Measurements from ENCODE around the gene PTGER3.

PTGER3 gene

GRCh38 chr1:71049951-71050598 is 2.5 kb upstream of the PTGER3 start:
- no peak for DNase-seq

- DNase-seq, result peak; percentile 58
Observed at GRCh38 chr1:71046891-71047634, 553 bp downstream of the PTGER3 start.

GRCh38 chr1:71045463-71046028 is 2.1 kb downstream of the PTGER3 start:
- DNase-seq, result no peak

- DNase-seq, result no peak
Observed at GRCh38 chr1:71044833-71045232, 2.8 kb downstream of the PTGER3 start.

- DNase-seq, result no peak
Observed at GRCh38 chr1:71043065-71043464, 4.6 kb downstream of the PTGER3 start.

GRCh38 chr1:71041806-71042205 is 5.8 kb downstream of the PTGER3 start:
- no peak for DNase-seq

- DNase-seq, result no peak
Observed at GRCh38 chr1:71039661-71040262, 7.9 kb downstream of the PTGER3 start.

GRCh38 chr1:71038942-71039341 is 8.7 kb downstream of the PTGER3 start:
- DNase-seq, result no peak

GRCh38 chr1:71037829-71038620 is 9.6 kb downstream of the PTGER3 start:
- no peak for DNase-seq

- DNase-seq, result no peak
Observed at GRCh38 chr1:71037066-71037465, 10.6 kb downstream of the PTGER3 start.

GRCh38 chr1:71033136-71033535 is 14.5 kb downstream of the PTGER3 start:
- DNase-seq, result no peak

GRCh38 chr1:71031426-71031825 is 16.2 kb downstream of the PTGER3 start:
- DNase-seq, result no peak

GRCh38 chr1:71030026-71030425 is 17.6 kb downstream of the PTGER3 start:
- DNase-seq, result no peak

- no peak for DNase-seq
Observed at GRCh38 chr1:71028981-71029380, 18.6 kb downstream of the PTGER3 start.

- DNase-seq, result no peak
Observed at GRCh38 chr1:71027991-71028390, 19.6 kb downstream of the PTGER3 start.

GRCh38 chr1:71026093-71026492 is 21.5 kb downstream of the PTGER3 start:
- no peak for DNase-seq

- DNase-seq, result no peak
Observed at GRCh38 chr1:71023515-71023914, 24.1 kb downstream of the PTGER3 start.

- no peak for DNase-seq
Observed at GRCh38 chr1:71019233-71019969, 28.2 kb downstream of the PTGER3 start.

- no peak for DNase-seq
Observed at GRCh38 chr1:71018791-71019190, 28.8 kb downstream of the PTGER3 start.

GRCh38 chr1:71015745-71016144 is 31.9 kb downstream of the PTGER3 start:
- DNase-seq, result no peak

GRCh38 chr1:71014178-71014579 is 33.4 kb downstream of the PTGER3 start:
- no peak for DNase-seq
